Measurements from ENCODE around the gene RPS6KL1. TPM values are rescaled to one million over a fixed set of nuclear protein-coding genes. Genes with fewer than 3 reads are reported as not detected.

Gene RPS6KL1
- total RNA-seq, 1 experiment from 2014 or later = 9.8 TPM

GRCh38 chr14:74948228-74949175 lies 25.4 kb upstream of the RPS6KL1 start:
- Mint-ChIP-seq H3K4me3 (ENCODE audit: unreplicated experiment) (no peak overlapping the region), H3K36me3 (ENCODE audit: insufficient read depth, unreplicated experiment) (peaks cover 14% of the 10 kb centered on the region), H3K27me3 (ENCODE audit: insufficient read depth, unreplicated experiment) (no peaks in the 10 kb centered on the region), H3K9me3 (ENCODE audit: unreplicated experiment) (no peaks in the 10 kb centered on the region), H3K27ac (ENCODE audit: unreplicated experiment) (no peak overlapping the region), H3K4me1 (ENCODE audit: low read depth, unreplicated experiment) (peaks cover 9% of the 10 kb centered on the region)
- Histone ChIP-seq H3K27me3 (replicated peaks; ENCODE audit: control insufficient read depth, insufficient read depth, low read length) (no peaks in the 10 kb centered on the region), H3K4me1 (peaks cover 47% of the 10 kb centered on the region), H3K9me3 (no peaks in the 10 kb centered on the region), H3K36me3 (ENCODE audit: control insufficient read depth, insufficient read depth, low read length) (no peaks in the 10 kb centered on the region), H3K4me3 (ENCODE audit: low read depth, low read length) (no peak overlapping the region)
- POLR2A ChIA-PET = no interaction called here
- CTCF ChIA-PET = no interaction called here
- no peak for TF ChIP-seq CTCF (IDR thresholded peaks at IDR 0.05; ENCODE audit: insufficient read depth in 1 of 2, low read depth in 1 of 2, low read length in 1 of 2, severe bottlenecking in 1 of 2, unreplicated experiment in 1 of 2)
- intact Hi-C loops (cut with micrococcal nuclease; ENCODE audit: unreplicated experiment) = no loop called here
- no TSS peak for BruUV-seq (replicated peaks)
- no peak for DNase-seq

- POLR2A ChIA-PET = no interaction called here
- Histone ChIP-seq H3K4me1 (peaks cover 44% of the 10 kb centered on the region), H3K4me3 (ENCODE audit: low read depth, low read length) (no peak overlapping the region), H3K27me3 (replicated peaks; ENCODE audit: control insufficient read depth, insufficient read depth, low read length) (no peaks in the 10 kb centered on the region), H3K9me3 (no peaks in the 10 kb centered on the region), H3K36me3 (ENCODE audit: control insufficient read depth, insufficient read depth, low read length) (no peaks in the 10 kb centered on the region)
- Mint-ChIP-seq H3K4me3 (ENCODE audit: unreplicated experiment) (no peak overlapping the region), H3K4me1 (ENCODE audit: low read depth, unreplicated experiment) (peaks cover 9% of the 10 kb centered on the region), H3K27me3 (ENCODE audit: insufficient read depth, unreplicated experiment) (no peaks in the 10 kb centered on the region), H3K9me3 (ENCODE audit: unreplicated experiment) (no peaks in the 10 kb centered on the region), H3K27ac (ENCODE audit: unreplicated experiment) (no peak overlapping the region), H3K36me3 (ENCODE audit: insufficient read depth, unreplicated experiment) (peaks cover 14% of the 10 kb centered on the region)
- no TSS peak for BruUV-seq (replicated peaks)
- TF ChIP-seq CTCF (IDR thresholded peaks at IDR 0.05; ENCODE audit: insufficient read depth in 1 of 2, low read depth in 1 of 2, low read length in 1 of 2, severe bottlenecking in 1 of 2, unreplicated experiment in 1 of 2) = no peak
- intact Hi-C loops (cut with micrococcal nuclease; ENCODE audit: unreplicated experiment) = loop anchor here (1.0 kb wide), 1 partner anchor 75 kb away; no protein-coding TSS in a partner anchor
- no peak for DNase-seq
- CTCF ChIA-PET = no interaction called here
Observed at GRCh38 chr14:74947353-74948227, 24.5 kb upstream of the RPS6KL1 start.

GRCh38 chr14:74946659-74947281 lies 23.7 kb upstream of the RPS6KL1 start:
- ChIA-PET CTCF (interaction anchor here (2.0 kb wide), 1 partner anchor 23 kb away, joined by 16 read pairs; the partner anchor contains the start of gene RPS6KL1), POLR2A (no interaction called here)
- no peak overlapping the region for H3K4me3 ChIP-seq (ENCODE audit: low read depth, low read length)
- no TSS peak for BruUV-seq (replicated peaks)
- no peaks in the 10 kb centered on the region for H3K27me3 ChIP-seq (replicated peaks; ENCODE audit: control insufficient read depth, insufficient read depth, low read length)
- no peaks in the 10 kb centered on the region for H3K9me3 ChIP-seq
- H3K4me1 Mint-ChIP-seq (ENCODE audit: low read depth, unreplicated experiment) = peaks cover 9% of the 10 kb centered on the region
- H3K27ac Mint-ChIP-seq (ENCODE audit: unreplicated experiment) = peak overlapping the region; percentile 7
- no peak overlapping the region for H3K4me3 Mint-ChIP-seq (ENCODE audit: unreplicated experiment)
- H3K36me3 Mint-ChIP-seq (ENCODE audit: insufficient read depth, unreplicated experiment) = peaks cover 17% of the 10 kb centered on the region
- intact Hi-C loops (cut with micrococcal nuclease; ENCODE audit: unreplicated experiment) = loop anchor here (1.0 kb wide), 2 partner anchors 56 to 76 kb away; partner anchors contain the start of gene EIF2B2
- H3K27me3 Mint-ChIP-seq (ENCODE audit: insufficient read depth, unreplicated experiment) = no peaks in the 10 kb centered on the region
- H3K9me3 Mint-ChIP-seq (ENCODE audit: unreplicated experiment) = no peaks in the 10 kb centered on the region
- peaks cover 36% of the 10 kb centered on the region for H3K4me1 ChIP-seq
- TF ChIP-seq CTCF (IDR thresholded peaks at IDR 0.05; ENCODE audit: insufficient read depth in 1 of 2, low read depth in 1 of 2, low read length in 1 of 2, severe bottlenecking in 1 of 2, unreplicated experiment in 1 of 2) = no peak
- no peaks in the 10 kb centered on the region for H3K36me3 ChIP-seq (ENCODE audit: control insufficient read depth, insufficient read depth, low read length)
- DNase-seq = peak in 1 of 2 experiments; percentile 15
